SKM-1 (cell line): ENCODE results near the gene PROM2.

Source experiments
- DNase-seq: peaks from one replicate; lab custom pipeline; 2025; ENCODE audit not compliant: unreplicated experiment; lab: John Stamatoyannopoulos, UW

The PROM2 gene

GRCh38 chr2:95336406-95336805, 62.2 kb downstream of the PROM2 start:
- DNase-seq, result no peak

GRCh38 chr2:95337829-95338228, 63.6 kb downstream of the PROM2 start:
- DNase-seq, result no peak
